Muscle of arm (tissue), 12 donors: ENCODE data around the gene MIOX. TPM values are rescaled to one million over a fixed set of nuclear protein-coding genes. Genes with fewer than 3 reads are reported as not detected.

Experiments used
- DNase-seq: peaks from one replicate; pipeline ENCODE4 v3.0.0-alpha.2; 2013
- polyA plus RNA-seq, 12 donors: library from polyadenylated mRNA; unstranded; fragments of 120-200 nt; gene quantifications; one replicate each; pipeline ENCODE4 v1.2.1, GENCODE V29; 2013; ENCODE audit not compliant: insufficient read length in 12 of 12

The MIOX gene
- polyA plus RNA-seq, 12 donors, result 0.16 to 0.20 (median 0.18) TPM; not detected in 9

DNA sequence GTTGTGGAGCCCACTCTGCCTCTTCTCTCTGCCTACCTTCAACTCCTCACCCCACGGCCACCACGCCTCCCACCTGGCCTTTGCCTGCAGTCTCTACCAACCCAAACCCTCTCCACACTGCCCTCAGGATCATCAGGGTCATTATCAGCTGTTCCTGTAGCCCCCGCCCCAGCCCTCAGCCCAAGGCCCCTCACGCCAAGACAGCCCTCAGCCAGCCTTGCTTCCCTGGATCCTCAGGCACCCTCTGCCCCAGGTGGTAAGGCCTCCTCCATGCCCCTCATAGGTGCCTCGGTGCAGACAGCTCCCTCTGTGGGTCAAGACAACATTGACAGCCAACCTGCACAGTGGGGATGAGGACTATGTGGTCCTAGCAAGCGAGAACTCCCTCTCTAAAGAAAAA, 13.6 kb upstream of the MIOX start:
- DNase-seq, result no peak

DNA sequence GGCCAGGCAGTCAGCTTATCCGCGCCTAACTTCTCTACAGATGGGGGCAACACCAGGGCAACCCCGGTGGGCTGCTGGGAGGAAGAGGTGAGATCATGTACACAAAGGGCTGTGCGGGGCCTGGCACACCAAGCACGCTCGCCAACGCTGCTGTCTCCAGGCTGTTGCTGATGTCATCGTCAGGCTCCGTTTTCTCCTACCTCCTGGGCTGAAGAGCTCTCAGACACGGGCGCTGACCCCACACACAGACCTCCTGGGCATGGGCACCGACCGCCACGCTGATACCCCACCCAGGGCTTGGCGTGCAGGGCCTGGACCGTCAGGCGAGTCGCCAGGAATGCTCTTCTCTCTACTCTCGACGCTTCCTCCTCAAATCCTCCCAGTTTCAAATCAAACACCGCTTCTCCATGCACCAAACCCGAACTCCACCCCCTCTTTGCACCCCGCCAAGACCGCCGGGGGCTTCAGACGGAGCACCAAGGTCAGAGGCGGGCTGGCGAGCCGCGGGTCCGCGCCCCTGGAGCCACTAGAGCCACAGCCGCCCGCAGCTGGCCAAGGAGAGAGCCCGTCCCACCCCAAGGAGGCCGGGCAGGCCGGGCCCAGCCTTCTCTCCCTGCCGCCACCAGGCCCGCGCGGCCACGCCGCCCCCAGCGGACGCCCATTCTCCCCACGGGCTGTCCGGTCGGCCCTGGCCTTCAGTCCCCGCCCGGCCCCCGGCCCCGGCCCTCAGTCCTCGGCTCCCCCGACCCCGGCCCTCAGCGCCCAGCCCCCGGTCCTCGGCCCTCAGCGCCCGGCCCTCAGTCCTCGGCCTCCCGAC, 12.6 kb upstream of the MIOX start:
- no peak for DNase-seq

DNA sequence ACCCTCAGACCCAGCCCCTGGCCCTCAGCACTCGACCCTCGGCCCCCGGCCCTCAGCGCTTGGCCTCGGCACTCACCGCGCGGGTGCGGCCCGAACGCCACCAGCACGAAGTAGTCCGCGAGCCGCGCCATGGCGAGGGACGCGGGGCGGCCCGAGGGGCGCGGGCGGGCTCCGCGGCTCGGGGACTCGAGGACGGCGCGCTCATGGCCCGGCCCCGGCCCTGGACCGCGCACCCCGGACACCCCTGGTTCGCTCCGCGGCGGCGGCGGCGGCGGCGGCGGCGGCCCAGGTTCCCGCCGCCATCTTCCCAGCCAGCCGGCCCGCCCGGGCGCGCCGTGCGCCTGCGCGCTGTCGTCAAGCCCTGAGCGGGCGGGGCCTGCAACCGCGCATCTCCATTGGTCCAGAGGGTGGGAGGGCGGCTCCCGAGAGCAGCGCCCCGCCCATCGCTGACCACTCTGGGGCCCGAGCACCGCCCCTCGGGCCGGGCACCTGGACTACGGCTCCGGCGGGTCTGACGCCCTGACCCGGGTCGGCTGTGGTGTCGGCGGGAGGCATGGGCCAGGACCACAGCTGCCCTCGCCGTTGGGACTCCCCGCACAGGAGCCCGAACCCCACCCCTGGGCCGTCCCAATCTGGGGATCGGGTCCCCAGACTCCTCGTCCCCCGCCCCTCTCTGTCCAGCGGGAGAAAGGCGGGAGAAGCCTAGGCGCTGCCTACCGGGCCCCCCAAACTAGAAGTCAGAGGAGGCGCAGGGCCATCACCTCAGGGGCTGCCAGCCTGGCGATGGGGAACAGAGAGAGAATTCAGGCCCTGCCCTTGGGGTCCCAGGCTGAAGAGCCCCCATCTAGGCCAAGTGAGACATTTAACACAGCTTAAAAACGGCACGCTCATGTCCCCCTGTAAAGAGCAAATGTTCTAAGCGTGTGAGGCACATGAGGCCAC, 11.7 kb upstream of the MIOX start, which contains the start of gene SBF1:
SBF1 (minus strand) TSS at position 326 of the 942 bp plus-strand sequence; CDS start at position 131, 195 bp downstream.
- DNase-seq, result peak; percentile 93

DNA sequence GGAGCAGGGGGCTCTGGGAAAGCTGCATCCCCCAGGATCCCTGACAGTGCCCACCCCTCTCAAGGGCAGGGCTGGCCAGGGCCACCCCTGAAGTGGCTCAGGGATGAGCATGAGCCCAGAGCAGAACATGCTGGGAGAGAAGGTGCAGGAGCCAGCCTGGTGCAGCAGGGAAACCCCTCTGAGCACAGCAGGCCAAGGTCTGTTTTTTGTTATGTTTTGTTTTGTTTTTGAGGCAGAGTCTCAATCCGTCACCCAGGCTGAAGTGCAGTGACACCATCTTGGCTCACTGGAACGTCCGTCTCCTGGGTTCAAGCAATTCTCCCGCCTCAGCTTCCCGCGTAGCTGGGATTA, 11.0 kb upstream of the MIOX start:
- no peak for DNase-seq

DNA sequence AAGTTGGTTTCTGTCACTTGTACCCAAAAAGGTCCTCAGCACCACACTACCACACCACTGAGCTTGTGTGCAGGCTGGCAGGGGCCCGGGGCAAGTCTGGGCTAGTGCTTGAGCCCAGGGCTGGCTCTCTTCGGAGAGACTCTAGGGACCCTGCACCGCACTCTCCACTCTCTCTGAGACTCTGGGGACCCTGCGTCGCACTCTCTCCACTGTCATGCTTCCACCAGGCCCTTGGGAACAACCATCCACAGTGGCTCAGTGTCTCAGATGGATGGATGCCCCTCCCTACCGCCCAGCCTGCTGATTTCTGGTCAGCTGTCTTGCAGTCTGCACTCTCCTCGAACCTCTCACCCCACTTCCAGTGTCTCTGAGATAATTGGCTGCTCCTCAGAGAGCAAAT, 9.8 kb upstream of the MIOX start:
- no peak for DNase-seq

DNA sequence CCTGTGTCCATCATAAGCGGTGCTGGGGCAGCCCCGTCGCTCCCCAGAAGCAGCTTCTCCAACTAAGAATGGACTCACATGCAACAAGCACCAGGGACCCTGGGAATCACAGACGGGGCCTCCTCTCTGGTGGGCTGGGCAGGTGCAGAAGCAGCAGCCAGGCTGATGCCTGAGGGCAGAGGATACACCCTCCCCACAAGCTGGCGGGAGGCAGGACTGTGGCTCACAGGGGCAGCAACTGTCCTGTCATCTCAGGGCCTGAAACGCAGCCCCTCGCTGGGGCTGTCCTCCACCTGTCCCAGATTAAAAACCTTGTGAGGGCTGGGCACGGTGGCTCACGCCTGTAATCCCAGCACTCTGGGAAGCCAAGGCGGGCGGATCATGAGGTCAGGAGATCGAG, 8.7 kb upstream of the MIOX start:
- no peak for DNase-seq

DNA sequence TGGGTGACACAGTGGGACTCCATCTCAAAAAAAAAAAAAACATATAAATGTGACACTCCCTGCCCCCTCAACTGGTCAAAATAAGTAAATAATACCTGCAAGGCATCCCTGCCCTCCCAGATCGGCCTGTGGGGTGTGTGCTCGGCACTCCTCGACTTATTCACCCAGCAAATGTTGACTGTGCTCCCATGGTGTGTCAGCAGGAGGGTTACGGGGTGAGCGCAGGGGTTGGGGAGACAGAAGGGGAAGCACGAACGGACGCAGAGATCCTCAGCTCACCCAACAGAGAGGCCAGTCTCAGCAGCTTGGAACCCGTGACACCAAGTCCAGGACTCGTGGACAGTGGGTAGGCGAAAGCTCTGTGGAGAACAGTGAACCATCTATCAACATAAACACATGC, 6.9 kb upstream of the MIOX start:
- no peak for DNase-seq

DNA sequence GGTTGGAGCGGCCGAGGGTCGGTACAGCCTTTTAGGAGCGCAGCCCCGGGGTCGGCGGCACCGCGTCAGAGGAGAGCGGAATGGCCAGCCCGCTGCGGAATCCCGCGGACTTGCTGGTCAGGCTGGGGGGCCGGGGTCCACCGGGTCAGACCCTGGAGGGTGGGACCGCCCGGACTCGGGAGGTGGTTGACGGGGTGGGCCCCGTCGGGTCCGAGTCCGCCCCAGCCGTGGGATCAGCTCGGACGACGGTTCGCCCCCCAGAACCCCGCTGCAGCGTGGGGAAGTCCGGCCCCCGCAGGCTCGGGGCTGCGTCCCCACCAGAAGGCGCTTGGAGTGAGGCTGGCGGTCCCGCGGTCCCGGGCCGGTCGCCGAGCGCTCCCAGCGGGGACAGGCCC, 5.6 kb upstream of the MIOX start:
- DNase-seq, result no peak

DNA sequence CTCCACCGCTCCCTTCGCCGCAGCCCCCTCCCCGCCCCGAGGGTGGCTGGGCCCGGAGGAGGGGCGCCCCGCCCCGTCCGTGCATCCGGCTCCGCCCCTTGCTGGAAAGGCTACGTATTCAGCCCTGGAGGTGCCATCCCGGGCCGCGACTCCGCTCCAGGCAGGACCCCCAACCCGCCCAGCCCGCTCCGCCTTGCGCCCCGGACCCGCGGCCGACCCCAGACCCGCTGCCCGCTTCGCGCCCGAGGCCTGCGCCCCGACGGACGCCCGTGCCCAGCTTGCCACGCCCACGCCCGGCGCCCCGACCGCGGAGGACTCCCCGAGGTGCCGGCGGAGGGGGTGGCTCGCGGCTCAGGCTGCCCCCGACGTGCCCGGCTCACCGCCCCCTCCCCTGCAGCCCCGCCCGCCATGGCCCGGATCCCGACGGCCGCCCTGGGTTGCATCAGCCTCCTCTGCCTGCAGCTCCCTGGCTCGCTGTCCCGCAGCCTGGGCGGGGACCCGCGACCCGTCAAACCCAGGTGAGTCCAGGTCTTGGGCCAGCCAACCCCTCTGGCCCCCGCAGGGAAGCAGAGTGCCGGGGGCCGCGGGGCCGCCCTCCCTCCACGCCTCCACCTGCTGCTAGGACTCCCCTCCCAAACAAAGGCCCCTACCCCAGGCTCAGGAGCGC, 5.1 kb upstream of the MIOX start, which contains the start of gene ADM2:
ADM2 (plus strand) TSS at position 104 of the 667 bp plus-strand sequence; CDS start at position 409, 305 bp downstream.
- DNase-seq, result no peak

DNA sequence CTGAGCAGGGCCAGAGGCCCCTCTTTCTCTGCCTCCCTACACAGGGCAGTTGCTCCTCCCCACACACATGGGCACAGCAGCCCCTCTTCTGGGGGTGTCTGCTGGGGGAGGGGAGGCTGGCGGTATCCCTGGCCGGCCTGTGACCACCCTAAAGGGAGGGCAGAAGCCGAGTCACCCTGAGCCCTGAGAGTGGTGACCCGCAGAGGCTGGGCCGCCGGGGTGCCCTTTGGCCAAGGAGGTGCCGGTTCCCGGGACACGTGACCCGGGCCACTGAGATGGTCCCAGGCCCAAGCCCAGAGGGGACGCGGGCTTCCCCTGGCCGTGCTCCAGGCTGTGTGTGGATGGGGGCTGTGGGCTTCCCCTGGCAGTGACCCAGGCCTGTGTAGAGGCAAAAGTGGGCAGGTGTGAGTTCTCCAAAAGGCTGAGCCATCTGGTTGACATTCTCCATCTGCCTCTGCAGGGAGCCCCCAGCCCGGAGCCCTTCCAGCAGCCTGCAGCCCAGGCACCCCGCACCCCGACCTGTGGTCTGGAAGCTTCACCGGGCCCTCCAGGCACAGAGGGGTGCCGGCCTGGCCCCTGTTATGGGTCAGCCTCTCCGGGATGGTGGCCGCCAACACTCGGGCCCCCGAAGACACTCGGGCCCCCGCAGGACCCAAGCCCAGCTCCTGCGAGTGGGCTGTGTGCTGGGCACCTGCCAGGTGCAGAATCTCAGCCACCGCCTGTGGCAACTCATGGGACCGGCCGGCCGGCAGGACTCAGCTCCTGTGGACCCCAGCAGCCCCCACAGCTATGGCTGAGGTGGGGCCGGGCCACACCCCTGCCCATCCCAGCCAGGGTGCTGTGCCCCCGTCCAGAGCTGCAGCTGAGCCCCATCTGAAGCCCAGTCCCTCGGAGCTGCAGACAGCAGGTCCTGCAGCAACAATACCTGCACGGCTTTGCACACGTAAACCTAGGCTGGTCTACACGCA, 4.3 kb upstream of the MIOX start:
- no peak for DNase-seq

DNA sequence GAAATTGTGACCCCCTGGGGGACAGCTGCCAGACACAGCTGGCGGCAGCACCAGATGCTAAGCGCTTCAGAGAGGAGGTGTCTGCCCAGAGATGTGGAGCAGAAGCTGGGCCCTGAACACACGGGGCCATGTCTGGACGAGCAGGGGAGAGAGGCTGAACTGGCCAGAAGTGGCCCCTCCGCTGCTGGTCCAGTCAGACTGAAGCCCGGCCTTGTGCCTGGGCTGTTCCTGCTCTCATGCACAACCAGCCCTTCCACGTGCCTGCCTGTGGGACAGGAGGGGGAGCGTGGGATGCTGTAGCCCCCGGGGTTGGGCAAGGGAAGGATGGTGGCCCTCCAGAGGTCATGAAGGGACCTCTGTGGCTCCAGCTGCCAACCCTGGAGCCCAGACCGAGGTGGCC, 3.6 kb upstream of the MIOX start:
- DNase-seq, result no peak

DNA sequence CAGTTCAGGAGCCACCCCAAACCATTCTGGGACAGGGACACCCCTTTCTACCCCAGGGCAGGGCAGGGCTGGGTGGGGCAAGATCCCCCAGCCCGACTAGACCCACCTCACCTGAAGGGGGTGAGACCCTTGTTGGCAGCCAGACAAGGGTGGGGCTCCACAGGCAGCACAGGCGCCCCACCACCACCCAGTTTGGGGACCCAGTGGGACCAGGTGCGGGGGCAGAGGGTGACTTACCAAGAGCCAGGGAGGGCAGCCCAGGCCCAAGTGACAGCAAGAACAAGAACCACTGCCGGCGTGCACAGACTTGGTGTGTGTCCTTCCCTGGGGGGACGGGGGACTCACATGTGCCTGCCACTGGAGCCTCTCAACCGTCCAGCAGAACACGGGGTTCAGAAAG, 3.1 kb upstream of the MIOX start:
- no peak for DNase-seq

DNA sequence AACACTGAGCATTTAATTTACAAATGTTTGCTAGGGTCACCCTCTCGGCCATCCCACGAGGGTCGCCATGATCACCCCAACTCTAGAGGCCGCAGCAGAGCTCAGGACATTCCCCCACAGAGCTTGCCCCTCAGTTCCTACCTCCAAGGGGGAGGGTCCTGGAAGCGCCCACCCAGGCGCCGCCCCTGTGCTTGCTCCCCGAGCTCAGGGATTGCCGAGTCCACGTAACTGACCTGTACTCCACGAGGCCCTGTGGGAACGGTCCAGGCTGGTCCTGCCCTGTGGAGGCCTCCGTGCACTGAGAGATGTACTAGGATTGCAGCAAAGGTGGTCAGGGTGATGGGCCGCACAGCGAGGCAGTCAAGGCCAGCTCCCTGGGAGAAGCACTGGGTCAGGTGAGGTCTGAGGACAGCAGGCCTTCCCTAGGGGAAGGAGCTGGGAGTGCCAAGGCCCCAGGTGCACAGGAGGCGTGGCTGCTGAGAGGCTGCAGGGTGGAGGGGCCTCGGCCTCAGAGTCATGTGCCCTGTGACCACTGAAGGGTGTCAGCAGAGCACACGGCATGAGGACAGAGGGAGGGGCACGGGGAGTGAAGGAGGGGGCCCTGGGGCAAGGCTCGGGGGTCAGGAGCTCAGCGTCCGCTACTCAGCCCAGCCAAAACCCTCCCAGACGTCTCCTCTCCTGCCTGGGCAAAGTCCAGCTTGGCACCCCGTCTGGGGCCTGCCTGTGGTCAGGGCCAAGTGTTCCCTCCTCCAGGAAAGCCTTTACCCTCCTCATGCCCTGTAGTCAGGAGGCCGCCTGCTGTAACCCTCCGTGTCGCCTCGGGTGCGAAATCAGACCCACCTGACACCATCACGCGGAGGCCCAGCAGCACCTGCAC, 2.4 kb upstream of the MIOX start:
- no peak for DNase-seq

DNA sequence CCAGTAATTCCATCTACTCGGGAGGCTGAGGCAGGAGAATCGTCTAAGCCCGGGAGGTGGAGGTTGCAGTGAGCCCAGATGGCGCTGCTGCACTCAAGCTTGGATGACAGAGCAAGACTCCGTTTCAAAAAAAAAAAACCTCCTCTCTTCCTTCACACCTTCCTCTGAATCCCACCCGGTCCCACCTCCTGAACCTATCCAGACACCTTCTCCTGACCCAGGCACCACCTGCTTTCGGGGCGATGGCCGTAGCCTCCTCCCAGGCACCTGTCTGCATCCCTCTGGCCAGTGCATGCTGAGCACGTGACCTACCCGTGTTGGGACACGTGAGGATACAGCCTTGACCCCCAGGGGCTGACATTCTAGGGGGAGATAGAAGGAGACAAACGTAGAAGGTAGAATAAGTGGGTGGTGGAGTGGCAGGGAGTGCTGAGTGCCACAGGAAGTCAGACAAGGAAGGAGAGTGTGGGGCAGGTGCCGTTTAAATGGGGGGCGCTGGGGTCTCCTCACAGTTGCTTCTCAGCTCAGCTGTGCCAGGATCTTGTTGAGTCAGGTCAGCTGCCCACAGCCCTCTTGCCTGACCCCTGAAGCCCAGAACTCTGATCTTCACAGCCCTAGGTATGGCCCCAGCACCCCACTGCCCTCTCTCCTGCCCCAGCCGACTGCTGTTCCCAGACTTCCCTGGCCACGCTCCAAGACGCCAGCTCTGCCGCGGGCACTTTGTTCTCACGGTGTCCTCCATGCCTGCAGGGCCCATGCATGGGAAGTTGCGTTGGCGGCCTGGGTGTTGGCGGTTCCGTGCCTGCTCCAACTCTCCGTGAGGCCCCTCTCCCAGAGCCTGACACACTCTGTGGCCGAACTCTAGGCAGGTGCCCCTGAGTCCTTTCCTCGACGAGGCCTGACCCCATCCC, 1.2 kb upstream of the MIOX start:
- DNase-seq, result no peak

DNA sequence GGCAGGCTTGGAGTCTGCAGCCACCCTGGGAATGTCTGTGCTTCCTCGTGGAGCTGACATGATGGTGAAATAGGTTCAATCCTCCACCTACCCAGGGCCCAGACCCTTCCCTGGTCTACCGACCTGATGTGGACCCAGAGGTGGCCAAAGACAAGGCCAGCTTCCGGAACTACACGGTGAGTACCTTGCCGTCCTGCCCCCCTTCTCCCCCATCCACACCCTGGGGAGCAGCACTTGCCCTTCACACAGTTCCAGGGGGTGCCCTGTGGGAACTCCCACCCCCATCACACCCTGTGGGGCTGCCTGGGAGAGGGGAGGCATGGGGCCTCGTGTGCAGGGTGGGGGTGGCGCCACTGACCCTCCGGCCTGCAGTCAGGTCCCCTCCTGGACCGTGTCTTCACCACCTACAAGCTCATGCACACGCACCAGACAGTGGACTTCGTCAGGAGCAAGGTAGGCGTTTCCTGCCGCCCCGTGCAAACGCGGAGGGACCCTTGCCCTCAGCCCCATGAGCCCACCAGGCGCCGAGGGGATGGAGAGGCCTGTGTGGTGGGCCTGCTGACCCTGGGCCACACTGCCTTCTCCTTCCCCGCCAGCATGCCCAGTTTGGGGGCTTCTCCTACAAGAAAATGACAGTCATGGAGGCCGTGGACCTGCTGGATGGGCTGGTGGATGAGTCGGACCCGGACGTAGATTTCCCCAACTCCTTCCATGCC, 789 bp downstream of the MIOX start:
- DNase-seq, result no peak

DNA sequence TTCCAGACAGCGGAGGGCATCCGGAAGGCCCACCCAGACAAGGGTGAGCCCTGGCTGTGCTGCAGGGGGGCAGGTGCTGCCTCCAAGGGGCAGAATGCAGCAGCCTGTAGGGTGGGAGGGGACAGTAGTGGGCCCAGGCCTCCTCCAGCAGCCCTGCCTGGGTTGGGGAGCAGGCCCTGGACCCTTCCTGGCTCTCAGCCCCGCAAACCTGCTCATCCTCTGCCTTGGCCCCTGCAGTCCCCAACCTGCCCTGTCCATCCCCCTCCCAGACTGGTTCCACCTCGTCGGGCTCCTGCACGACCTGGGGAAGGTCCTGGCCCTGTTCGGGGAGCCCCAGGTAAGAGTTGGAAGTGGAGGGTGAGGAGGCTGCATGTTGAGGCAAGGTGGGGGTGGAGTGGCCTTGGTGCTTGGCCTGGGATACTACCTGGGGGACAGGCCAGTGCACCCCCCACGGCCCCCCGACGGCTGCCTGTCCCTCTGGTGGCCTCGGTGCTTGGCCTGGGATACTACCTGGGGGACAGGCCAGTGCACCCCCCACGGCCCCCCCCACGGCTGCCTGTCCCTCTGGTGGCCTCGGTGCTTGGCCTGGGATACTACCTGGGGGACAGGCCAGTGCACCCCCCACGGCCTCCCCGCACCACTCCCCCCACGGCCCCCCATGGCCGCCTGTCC, 1.5 kb downstream of the MIOX start:
- no peak for DNase-seq

DNA sequence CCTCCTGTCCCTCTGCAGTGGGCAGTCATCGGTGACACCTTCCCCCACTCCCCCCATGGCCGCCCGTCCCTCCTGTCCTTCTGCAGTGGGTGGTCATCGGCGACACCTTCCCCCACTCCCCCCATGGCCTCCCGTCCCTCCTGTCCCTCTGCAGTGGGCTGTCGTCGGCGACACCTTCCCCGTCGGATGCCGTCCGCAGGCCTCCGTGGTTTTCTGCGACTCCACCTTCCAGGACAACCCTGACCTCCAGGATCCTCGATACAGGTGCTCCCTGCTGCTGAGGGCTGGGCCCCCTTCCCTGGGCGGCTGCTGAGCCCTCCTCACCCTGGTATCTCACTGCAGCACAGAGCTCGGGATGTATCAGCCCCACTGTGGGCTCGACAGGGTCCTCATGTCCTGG, 2.2 kb downstream of the MIOX start:
- no peak for DNase-seq
